GM12892 (cell line): ENCODE measurements around the gene ACTN1.

ENCODE experiments used
- DNase-seq: peaks from one replicate; pipeline ENCODE4 v3.0.0; 2011; ENCODE audit not compliant: insufficient read length
- FAIRE-seq: peaks from 2 replicates; lab custom pipeline; 2011; peaks lifted over from hg19 to GRCh38; lab: Jason Lieb, UNC
- POLR2A ChIP-seq: IDR thresholded peaks from 2 replicates; pipeline ENCODE4 v1.6.1; 2011; ENCODE audit warnings: low read depth, low read length, control low read depth
- POLR2AphosphoS5 ChIP-seq: IDR thresholded peaks from 2 replicates; pipeline ENCODE4 v1.6.1; 2011; ENCODE audit warnings: low read depth, low read length, control low read depth
- TAF1 ChIP-seq: IDR thresholded peaks from 2 replicates; pipeline ENCODE4 v1.6.1; 2011; ENCODE audit warnings: low read depth, mild to moderate bottlenecking, control low read depth, low read length, borderline replicate concordance

ACTN1 gene

DNA sequence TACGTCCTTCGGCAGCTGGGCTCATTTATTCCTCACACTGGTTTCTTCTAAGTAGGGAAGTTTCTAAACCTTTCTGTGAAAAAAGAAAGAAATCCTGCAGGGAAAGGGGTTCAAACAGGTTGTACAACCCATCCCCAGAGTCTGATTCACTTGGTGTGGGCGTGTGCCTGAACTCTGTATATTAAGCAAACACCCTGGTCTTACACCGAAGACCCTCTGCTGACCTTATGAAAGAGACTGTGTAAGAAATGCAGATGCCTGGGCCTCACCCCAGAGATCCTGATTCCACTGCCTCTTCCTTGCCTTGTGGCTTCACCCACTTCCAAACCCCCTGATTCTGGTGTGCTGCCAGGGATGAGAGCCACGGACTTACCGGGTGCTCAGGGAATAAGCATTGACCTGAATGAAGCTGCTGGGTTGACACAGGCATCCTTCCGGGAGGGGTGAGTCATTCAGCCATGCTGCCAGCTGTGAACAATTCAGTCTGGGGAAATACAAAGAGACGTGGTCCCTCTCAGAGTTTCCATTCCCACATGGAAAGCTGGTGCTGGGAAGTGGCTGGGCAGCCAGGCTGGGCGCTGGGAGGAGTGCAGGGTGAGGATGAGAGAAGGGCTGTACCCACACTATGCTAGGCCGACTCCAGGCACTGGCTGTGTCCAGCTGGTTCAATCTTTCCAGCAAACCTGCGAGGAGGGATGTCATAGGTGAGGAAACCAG lies 26.5 kb upstream of the ACTN1 start:
- FAIRE-seq = no peak
- no peak for DNase-seq
- no peak for TF ChIP-seq TAF1
- no peak for TF ChIP-seq POLR2A
- no peak for TF ChIP-seq POLR2AphosphoS5

DNA sequence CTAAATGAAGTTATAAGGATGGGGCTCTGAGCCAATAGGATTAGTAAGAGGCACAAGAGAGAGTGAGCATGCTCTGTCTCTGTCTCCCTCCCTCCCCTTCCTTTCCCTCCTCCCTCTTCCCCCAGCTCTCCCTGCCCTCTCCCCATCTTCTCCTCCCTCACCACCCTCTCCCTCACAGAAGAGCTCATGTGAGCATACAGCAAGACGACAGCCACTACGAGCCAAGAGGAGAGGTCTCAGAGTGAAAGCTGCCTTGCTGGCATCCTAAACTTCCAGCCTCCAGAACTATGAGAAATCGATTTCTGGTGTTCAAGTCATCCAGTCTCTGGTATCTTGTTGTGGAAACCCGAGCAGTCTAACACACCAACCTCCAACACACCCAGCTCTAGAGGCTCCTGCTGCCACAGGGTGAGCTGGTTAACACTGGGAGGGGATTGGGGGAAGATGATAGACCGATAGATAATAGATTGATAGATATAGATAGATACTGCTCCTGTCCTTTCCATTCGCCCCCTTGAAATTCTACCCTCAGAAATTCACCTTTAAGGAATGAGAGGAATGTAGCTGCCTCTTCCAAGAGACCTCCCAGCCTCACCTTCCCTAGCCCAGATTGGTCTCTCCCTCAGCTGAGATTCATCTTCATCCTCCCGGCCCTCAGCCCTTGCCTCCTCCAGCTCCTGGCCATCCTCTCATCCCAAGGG lies 25.8 kb upstream of the ACTN1 start:
- TF ChIP-seq POLR2AphosphoS5 (no peak), TAF1 (no peak), POLR2A (no peak)
- DNase-seq (no peak), FAIRE-seq (no peak)

DNA sequence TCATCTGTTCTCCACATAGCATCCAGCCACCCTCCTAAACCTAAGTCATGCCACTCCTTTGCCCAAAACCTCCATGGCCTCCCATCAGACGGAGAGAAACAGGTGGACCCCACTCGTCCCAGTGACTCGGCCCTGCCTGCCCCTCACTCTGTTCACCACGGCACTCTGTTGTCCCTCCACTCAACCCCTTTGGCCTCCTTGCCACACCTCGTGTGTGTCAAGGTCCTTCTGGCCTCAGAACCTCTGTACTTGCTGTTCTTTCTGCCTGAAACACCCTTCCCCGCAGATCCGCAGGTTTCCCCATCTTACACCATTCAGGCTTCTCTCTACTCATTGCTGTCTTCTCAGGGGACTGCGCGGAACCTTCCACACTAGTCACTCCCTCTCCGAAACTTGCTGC lies 24.5 kb upstream of the ACTN1 start:
- TF ChIP-seq TAF1 (no peak), POLR2AphosphoS5 (no peak), POLR2A (no peak)
- DNase-seq (no peak), FAIRE-seq (no peak)

DNA sequence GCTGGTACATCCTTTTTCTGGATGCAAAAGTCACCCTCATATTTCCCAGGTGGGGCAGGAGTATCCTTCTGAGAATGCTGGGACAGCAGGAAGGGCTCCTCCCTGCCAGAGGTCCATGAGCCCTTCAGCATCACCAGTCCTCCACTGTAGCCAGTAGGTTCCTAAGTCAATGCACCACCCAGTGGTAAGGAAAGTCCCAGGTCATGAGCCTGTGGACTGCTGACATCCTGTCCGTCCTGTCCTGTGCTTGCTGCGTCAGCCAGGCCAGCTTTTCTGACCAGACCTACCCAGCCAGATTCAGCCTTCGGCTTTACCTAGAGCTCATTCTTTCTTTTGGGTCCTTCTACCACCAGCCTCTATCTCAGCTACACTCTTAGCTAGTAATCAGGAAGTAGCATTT lies 23.0 kb upstream of the ACTN1 start:
- no peak for DNase-seq
- TF ChIP-seq POLR2A = no peak
- no peak for TF ChIP-seq POLR2AphosphoS5
- TF ChIP-seq TAF1 = no peak
- FAIRE-seq = no peak

DNA sequence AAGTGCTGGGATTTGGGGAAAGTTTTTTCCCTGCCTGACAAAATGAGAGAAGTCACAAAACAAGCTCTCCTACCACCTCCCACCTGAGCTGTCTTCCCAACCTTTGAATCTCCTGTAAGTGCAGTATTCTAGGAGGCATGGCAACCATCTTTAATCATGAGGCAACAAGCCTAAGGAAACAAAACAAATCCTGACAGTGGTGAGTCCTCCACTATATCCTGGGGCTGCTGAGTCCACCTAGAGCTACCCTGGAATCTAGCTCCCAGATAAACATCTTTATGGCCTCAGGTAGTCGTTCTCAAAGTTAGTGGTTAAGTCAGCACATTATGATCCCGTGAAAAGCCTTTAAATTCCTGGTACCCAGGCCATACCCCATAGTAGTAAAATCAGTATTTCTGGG lies 22.3 kb upstream of the ACTN1 start:
- FAIRE-seq (no peak), DNase-seq (no peak)
- no peak for TF ChIP-seq POLR2AphosphoS5
- TF ChIP-seq POLR2A = no peak
- TF ChIP-seq TAF1 = no peak

DNA sequence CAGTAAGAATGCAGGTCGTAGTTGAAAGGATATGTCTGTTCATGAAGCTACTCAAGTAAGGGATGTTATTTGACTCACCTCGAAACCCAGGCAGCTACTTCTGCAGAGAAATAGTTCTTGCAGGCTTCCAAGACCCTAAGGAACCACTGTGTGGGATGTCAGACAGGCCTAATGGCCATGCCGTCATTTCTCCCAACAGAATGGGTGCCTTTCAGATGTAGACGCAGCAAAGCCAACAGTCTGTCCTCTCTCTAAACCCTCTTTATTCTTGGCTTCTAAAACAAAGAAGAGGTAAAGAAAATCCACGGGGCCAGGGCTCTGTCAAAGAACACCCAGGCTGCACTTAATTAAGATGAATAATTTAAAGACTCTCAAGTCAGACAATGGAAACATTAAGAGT lies 19.0 kb upstream of the ACTN1 start:
- no peak for DNase-seq

DNA sequence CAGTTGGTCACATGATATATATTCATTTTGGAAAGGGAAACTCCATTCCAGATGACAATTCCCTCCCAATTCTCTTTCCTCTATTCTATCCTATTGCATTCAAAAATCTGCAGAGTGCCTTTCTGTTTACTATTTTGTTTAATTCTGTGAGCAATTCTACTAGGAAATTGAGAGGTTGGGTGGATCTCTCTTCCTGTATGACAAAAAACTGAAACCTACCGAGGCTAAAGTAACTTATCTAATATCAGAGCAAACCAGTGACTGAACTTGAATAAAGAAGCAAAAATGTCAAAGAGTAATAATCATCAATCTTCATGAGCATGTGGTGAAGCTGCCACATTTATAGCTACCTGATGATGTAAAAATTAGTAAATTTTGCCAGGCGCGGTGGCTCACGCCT lies 16.6 kb upstream of the ACTN1 start:
- no peak for FAIRE-seq
- no peak for TF ChIP-seq TAF1
- no peak for TF ChIP-seq POLR2A
- no peak for TF ChIP-seq POLR2AphosphoS5
- no peak for DNase-seq

More for the DNA sequence above, 19.0 kb upstream of the ACTN1 start:
- no peak for FAIRE-seq
- no peak for TF ChIP-seq POLR2A
- TF ChIP-seq POLR2AphosphoS5 = no peak

DNA sequence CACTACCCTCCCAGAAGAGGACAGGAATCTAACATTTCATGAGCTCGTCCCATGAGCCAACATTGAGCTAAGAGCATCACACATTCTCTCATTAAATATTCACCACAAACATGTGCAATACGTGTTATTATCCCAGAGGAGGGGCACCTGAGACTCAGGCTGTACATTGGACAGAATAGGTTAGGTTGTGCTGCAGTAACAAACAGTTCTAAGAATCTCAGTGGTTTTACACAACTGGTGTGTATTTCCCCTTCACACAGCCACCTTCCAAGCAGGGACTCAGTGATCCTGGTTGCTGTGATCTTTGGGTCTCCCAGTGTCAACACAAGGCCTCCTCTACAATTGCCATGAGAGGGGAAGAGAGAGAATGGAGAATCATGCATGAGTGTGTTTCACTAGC lies 15.0 kb upstream of the ACTN1 start:
- FAIRE-seq (no peak), DNase-seq (no peak)
- no peak for TF ChIP-seq TAF1

DNA sequence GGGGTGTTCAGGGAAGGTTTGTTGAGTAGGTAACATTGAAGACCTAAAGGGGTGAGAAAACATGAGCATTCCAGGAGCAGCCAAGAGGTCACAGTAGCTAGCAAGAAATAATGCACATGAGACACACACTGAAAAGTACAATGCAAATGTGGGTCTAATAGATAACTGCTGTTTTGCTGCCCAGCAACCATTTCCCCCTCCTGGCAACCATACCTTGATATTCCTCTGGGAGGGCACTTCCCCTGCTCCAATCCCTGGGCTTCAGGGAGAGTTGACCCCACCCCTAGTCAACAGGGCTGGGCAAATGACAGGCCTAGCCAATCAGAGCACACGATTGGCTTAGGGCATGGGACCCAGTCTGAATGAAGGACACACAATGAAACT lies 8.5 kb upstream of the ACTN1 start:
- TF ChIP-seq POLR2A = no peak
- TF ChIP-seq TAF1 = no peak
- no peak for TF ChIP-seq POLR2AphosphoS5
- FAIRE-seq (no peak), DNase-seq (no peak)

DNA sequence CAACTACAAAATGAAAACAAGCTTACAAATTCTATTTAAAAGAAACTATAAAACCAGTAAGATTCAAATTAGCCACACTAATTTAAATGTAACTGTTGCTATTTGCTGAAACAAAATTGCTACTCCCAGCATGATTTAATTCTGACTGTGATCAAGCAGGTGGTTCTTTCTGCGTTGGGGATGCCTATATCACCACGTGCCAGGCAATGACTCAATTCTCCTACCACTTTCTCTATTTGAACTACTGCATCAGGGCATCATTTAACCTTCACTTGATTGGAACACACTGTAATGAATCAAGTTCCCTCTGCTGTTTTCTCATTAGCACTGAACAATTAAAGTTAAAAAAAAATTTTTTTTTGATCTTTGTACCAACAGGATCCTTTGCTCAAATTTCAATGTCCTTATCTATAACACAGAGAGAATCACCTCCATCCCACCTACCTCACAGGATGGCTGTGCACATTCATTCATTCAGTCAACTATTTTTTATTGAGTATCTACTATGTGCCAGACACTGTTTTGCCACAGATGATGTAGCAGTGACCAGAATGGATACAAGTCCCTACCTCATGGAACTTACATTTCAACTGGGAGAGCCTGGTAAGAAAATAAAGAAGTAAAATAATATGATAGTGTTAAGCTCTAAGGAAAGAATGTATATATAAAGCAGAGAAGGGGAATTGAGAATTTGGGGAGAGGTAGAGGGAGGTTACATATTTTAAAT lies 8.0 kb upstream of the ACTN1 start:
- FAIRE-seq = no peak
- TF ChIP-seq POLR2A (no peak), TAF1 (no peak), POLR2AphosphoS5 (no peak)
- DNase-seq = no peak

DNA sequence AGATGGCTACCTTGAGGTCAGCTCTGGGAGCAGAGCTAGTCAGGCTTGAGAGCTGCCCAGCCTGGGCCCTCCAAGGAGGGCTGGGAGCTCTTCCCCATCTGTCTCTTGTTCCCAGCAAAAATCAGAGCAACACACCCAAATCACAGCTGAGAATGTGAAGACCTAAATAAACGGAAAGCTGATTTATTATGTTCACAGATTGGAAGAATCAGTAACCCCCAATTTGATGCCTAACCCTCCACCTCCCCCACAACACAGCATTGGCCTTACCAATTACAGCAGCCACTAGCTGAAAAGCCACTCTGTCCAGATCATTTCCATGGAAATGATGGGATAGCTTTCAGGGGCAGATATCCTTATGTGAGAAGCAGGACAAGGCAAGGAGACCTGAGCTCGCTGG lies 7.1 kb upstream of the ACTN1 start:
- no peak for FAIRE-seq
- no peak for TF ChIP-seq POLR2A
- no peak for TF ChIP-seq TAF1
- no peak for TF ChIP-seq POLR2AphosphoS5

DNA sequence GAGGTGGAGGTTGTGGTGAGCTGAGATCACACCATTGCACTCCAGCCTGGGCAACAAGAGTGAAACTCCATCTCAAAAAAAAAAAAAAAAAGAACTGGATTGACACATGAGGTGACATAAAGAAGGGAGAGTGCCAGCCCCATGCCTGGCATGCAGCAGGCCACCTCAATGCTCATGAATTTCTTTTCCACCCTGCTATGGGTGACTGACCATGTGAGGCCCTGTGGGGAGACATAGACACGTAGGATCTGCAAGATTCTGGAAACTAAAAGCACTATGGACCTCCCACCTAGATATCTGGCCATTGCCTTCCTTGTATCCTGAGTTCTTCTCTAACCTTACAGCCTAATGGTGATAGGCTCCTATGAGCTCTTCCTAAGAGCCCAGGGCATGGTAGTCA lies 5.6 kb upstream of the ACTN1 start:
- no peak for TF ChIP-seq POLR2AphosphoS5
- no peak for TF ChIP-seq POLR2A
- TF ChIP-seq TAF1 = no peak
- DNase-seq = no peak
- FAIRE-seq = no peak

More for the DNA sequence above, 7.1 kb upstream of the ACTN1 start:
- DNase-seq = no peak
